HCT116 (cell line): Measurements from ENCODE around the gene HNRNPUL2. TPM values are rescaled to one million over a fixed set of nuclear protein-coding genes. Genes with fewer than 3 reads are reported as not detected.
A peak's percentile ranks its signal among the peaks of the same experiment; 100 is the strongest.

Experiments
- ATAC-seq: fragments of 200-7000 bp; cut with Tn5 transposase; 2 replicates; pipeline ENCODE4 v1.9.1; 2020; ENCODE audit warnings: mild to moderate bottlenecking, moderate library complexity
- BruUV-seq: library from RNA; stranded (reverse); fragments of 400-500 nt; replicated peaks from 2 replicates; lab custom pipeline; 2021; lab: Mats Ljungman, UMichigan
- CTCF ChIA-PET: fragments of 300-600 bp; sonication (Branson Sonifier 250); formaldehyde crosslinking; loops from one replicate; lab custom pipeline; 2021; ENCODE audit warnings: antibody characterized with exemption; lab: Charles Lee
- POLR2A ChIA-PET: fragments of 300-600, 350-600 bp; sonication (Branson Sonifier 250); formaldehyde crosslinking; loops from one replicate; lab custom pipeline; 2021; ENCODE audit warnings: antibody characterized with exemption; lab: Charles Lee
- RAD21 ChIA-PET, 2 experiments: fragments of 300-600 bp; sonication (Branson Sonifier 250); formaldehyde crosslinking; loops; one replicate each; lab custom pipeline; 2023; ENCODE audit warnings: low total read pairs in 2 of 2; ENCODE audit not compliant: uncharacterized antibody in 2 of 2, unreplicated experiment in 2 of 2, low non-redundant PET in 1 of 2; lab: Charles Lee
- DNase-seq: peaks from one replicate; pipeline ENCODE4 v3.0.0-alpha.2; 2010; ENCODE audit warnings: low read depth, low spot score
- H2AFZ ChIP-seq: fragments of 200-600 bp; shearing (Covaris generic), sonication (generic); 2 replicates; pipeline ENCODE4 v1.6.1; 2017; ENCODE audit warnings: low read depth, mixed run types, mixed read lengths, antibody characterized with exemption, low read length; ENCODE audit not compliant: poor library complexity, severe bottlenecking
- H3K27ac ChIP-seq: 2 replicates; pipeline ENCODE4 v1.5.1; 2012; ENCODE audit warnings: low read depth, low read length
- H3K27me3 ChIP-seq: fragments of 200-600 bp; sonication (generic); 2 replicates; pipeline ENCODE4 v1.6.1; 2016; ENCODE audit warnings: mixed run types, low read length, mixed read lengths; ENCODE audit not compliant: insufficient read depth
- H3K36me3 ChIP-seq, 2 experiments: fragments of 200-500 bp in 1 of 2; fragments of 200-600 bp in 1 of 2; sonication (Bioruptor generic) in 1 of 2; sonication (generic) in 1 of 2; 2 replicates each; pipeline versions ENCODE4 v1.5.1 to v1.6.1; 2014 to 2016; ENCODE audit warnings: low read length in 2 of 2, inconsistent platforms in 1 of 2, mixed read lengths in 1 of 2, mixed run types in 1 of 2; ENCODE audit not compliant: insufficient read depth in 2 of 2, control insufficient read depth in 1 of 2
- H3K4me1 ChIP-seq, 2 experiments: fragments of 200-600 bp in 1 of 2; sonication (generic) in 1 of 2; 2 replicates each; pipeline versions ENCODE4 v1.5.1 to v1.6.1; 2012 to 2017; ENCODE audit warnings: low read length in 2 of 2, inconsistent platforms in 1 of 2, mild to moderate bottlenecking in 1 of 2, mixed read lengths in 1 of 2, mixed run types in 1 of 2, moderate library complexity in 1 of 2; ENCODE audit not compliant: insufficient read depth in 2 of 2, control insufficient read depth in 1 of 2
- H3K4me2 ChIP-seq: fragments of 200-600 bp; sonication (generic); 2 replicates; pipeline ENCODE4 v1.6.1; 2017; ENCODE audit warnings: mixed run types, low read length, mixed read lengths
- H3K4me3 ChIP-seq, 2 experiments: fragments of 200-600 bp in 1 of 2; sonication (generic) in 1 of 2; replicated peaks in 1 of 2; 2 replicates each; pipeline ENCODE4 v1.5.1; 2011 to 2016; ENCODE audit warnings: low read length in 2 of 2, control low read depth in 1 of 2, low read depth in 1 of 2, mild to moderate bottlenecking in 1 of 2, mixed read lengths in 1 of 2, mixed run types in 1 of 2
- H3K79me2 ChIP-seq: fragments of 200-600 bp; sonication (generic); 2 replicates; pipeline ENCODE4 v1.6.1; 2017; ENCODE audit warnings: mild to moderate bottlenecking, mixed run types, low read length, moderate library complexity, mixed read lengths; ENCODE audit not compliant: insufficient read depth
- H3K9ac ChIP-seq: fragments of 200-600 bp; sonication (generic); 2 replicates; pipeline ENCODE4 v1.6.1; 2016; ENCODE audit warnings: low read length, mixed read lengths
- H3K9me2 ChIP-seq: fragments of 200-600 bp; sonication (generic), shearing (Covaris generic); 2 replicates; pipeline ENCODE4 v1.6.1; 2017; ENCODE audit warnings: mixed run types, mild to moderate bottlenecking, moderate library complexity; ENCODE audit not compliant: insufficient read depth
- H3K9me3 ChIP-seq, 2 experiments: fragments of 200-500 bp in 1 of 2; fragments of 200-600 bp in 1 of 2; sonication (Bioruptor generic) in 1 of 2; sonication (generic) in 1 of 2; 2 replicates each; pipeline ENCODE4 v1.6.1; 2014 to 2017; ENCODE audit warnings: low read length in 2 of 2, mixed read lengths in 2 of 2, inconsistent platforms in 1 of 2, low read depth in 1 of 2, mild to moderate bottlenecking in 1 of 2, mixed run types in 1 of 2, moderate library complexity in 1 of 2; ENCODE audit not compliant: control insufficient read depth in 1 of 2, insufficient read depth in 1 of 2
- H4K20me1 ChIP-seq: fragments of 200-600 bp; sonication (generic), shearing (Covaris generic); 2 replicates; pipeline ENCODE4 v1.6.1; 2017; ENCODE audit warnings: mixed run types, mild to moderate bottlenecking, moderate library complexity; ENCODE audit not compliant: insufficient read depth
- CTCF ChIP-seq, 3 experiments: fragments of 200-600 bp in 1 of 3; sonication (generic) in 1 of 3; IDR thresholded peaks in 2 of 3; conservative IDR thresholded peaks in 1 of 3; 2 replicates each; pipeline ENCODE4 v1.5.1; 2012 to 2017; ENCODE audit warnings: low read depth in 2 of 3, low read length in 2 of 3, antibody characterized with exemption in 1 of 3, borderline replicate concordance in 1 of 3, control low read depth in 1 of 3, mild to moderate bottlenecking in 1 of 3, mixed read lengths in 1 of 3, mixed run types in 1 of 3, moderate library complexity in 1 of 3; ENCODE audit not compliant: insufficient read depth in 1 of 3
- EGR1 ChIP-seq: IDR thresholded peaks from 2 replicates; pipeline ENCODE4 v1.6.1; 2012; ENCODE audit warnings: low read depth
- ELF1 ChIP-seq: IDR thresholded peaks from 2 replicates; pipeline ENCODE4 v1.6.1; 2012; ENCODE audit warnings: low read depth, borderline replicate concordance
- EZH2 ChIP-seq: fragments of 200-600 bp; sonication (generic); IDR thresholded peaks from 2 replicates; pipeline ENCODE4 v1.6.1; 2017; ENCODE audit warnings: antibody characterized with exemption, mixed run types
- FOSL1 ChIP-seq: IDR thresholded peaks from 2 replicates; pipeline ENCODE4 v1.6.1; 2012; ENCODE audit warnings: low read depth
- JUND ChIP-seq: IDR thresholded peaks from 2 replicates; pipeline ENCODE4 v1.6.1; 2012
- MAX ChIP-seq: IDR thresholded peaks from 2 replicates; pipeline ENCODE4 v1.6.1; 2012
- SIN3A ChIP-seq: IDR thresholded peaks from 2 replicates; pipeline ENCODE4 v1.6.1; 2012; ENCODE audit warnings: low read depth
- SP1 ChIP-seq: IDR thresholded peaks from 2 replicates; pipeline ENCODE4 v1.6.1; 2012; ENCODE audit warnings: low read depth
- SRF ChIP-seq: IDR thresholded peaks from 2 replicates; pipeline ENCODE4 v1.6.1; 2012; ENCODE audit warnings: low read depth
- TCF7L2 ChIP-seq: IDR thresholded peaks from 2 replicates; pipeline ENCODE4 v1.7.0; 2011; ENCODE audit warnings: borderline replicate concordance, inconsistent platforms; ENCODE audit not compliant: insufficient read depth, insufficient read length; ENCODE audit errors: extremely low read depth
- YY1 ChIP-seq: IDR thresholded peaks from 2 replicates; pipeline ENCODE4 v1.6.1; 2011; ENCODE audit warnings: low read length, low read depth, moderate library complexity, mild to moderate bottlenecking; ENCODE audit not compliant: insufficient replicate concordance; ENCODE audit errors: extremely low read depth
- ZBTB33 ChIP-seq: IDR thresholded peaks from 2 replicates; pipeline ENCODE4 v1.6.1; 2011; ENCODE audit warnings: mild to moderate bottlenecking, low read length, moderate library complexity; ENCODE audit not compliant: insufficient replicate concordance; ENCODE audit errors: extremely low read depth
- ZFX ChIP-seq: fragments of 450-650 bp; IDR thresholded peaks from 2 replicates; pipeline ENCODE4 v1.6.1; 2017
- ZNF274 ChIP-seq: fragments of 200-500 bp; sonication (Bioruptor generic); IDR thresholded peaks from 2 replicates; pipeline ENCODE4 v1.6.1; 2014; ENCODE audit warnings: mild to moderate bottlenecking, low read depth, low read length, inconsistent platforms
- intact Hi-C: fragments of 100-400 bp; cut with micrococcal nuclease; formaldehyde crosslinking; loops from 2 replicates; pipeline ENCODE4 v1.10.0; 2022
- total RNA-seq: library from RNA; stranded (reverse); gene quantifications from one replicate; pipeline ENCODE4 v1.2.1, GENCODE V29; 2021; ENCODE audit not compliant: unreplicated experiment

Gene HNRNPUL2
- total RNA-seq, 1 experiment from 2014 or later = 45.8 TPM

GRCh38 chr11:62725646-62726045 is 1.6 kb downstream of the HNRNPUL2 start:
- TSS peak; percentile 44 for BruUV-seq
- Histone ChIP-seq H3K9me2 (no peaks in the 10 kb centered on the region), H3K79me2 (peaks cover 86% of the 10 kb centered on the region), H4K20me1 (peaks cover 16% of the 10 kb centered on the region; the same call in 1 of the 2 replicates), H3K9me3 (no peaks in the 10 kb centered on the region), H3K4me1 (peaks cover 14 to 25% of the 10 kb centered on the region in 2 experiments), H3K36me3 (peaks cover 40 to 47% of the 10 kb centered on the region in 2 experiments)
- ATAC-seq = no peak
- CTCF ChIA-PET = no interaction called here
- no peak for DNase-seq
- intact Hi-C loops = loop anchor here (5.0 kb wide), 1 partner anchor 37 kb away; the partner anchor contains the start of gene POLR2G
- TF ChIP-seq MAX (no peak), EZH2 (no peak), SP1 (no peak), EGR1 (no peak), SIN3A (no peak), ZFX (no peak), JUND (no peak), ZNF274 (no peak), YY1 (no peak), FOSL1 (no peak), ELF1 (no peak)
- TF ChIP-seq, all 23 proteins: peak for 0
- Histone ChIP-seq H3K9ac (peak overlapping the region; percentile 93), H3K4me3 (peak overlapping the region; percentile 98 to 100), H3K27ac (peak overlapping the region; percentile 96), H2AFZ (no peak overlapping the region), H3K4me2 (peak overlapping the region; percentile 100), H3K27me3 (no peaks in the 10 kb centered on the region)
- ChIA-PET RAD21 (no interaction called here), POLR2A (no interaction called here)

GRCh38 chr11:62724171-62724570 is 3.1 kb downstream of the HNRNPUL2 start:
- H3K79me2 ChIP-seq = peaks cover 83% of the 10 kb centered on the region
- H3K36me3 ChIP-seq = peaks cover 54 to 60% of the 10 kb centered on the region in 2 experiments
- no peak for TF ChIP-seq CTCF (IDR thresholded peaks at IDR 0.05 in 2 of 3, conservative IDR thresholded peaks at IDR 0.05 in 1 of 3; ENCODE audit: borderline replicate concordance in 1 of 3, insufficient read depth in 1 of 3, low read depth in 2 of 3, low read length in 2 of 3)
- no peak for TF ChIP-seq MAX
- TF ChIP-seq ZFX = no peak
- no peak for TF ChIP-seq TCF7L2
- TF ChIP-seq ELF1 = no peak
- no peak for TF ChIP-seq SRF
- no peak for TF ChIP-seq ZNF274
- TF ChIP-seq SP1 = no peak
- TF ChIP-seq YY1 = no peak
- no peak for TF ChIP-seq ZBTB33
- TF ChIP-seq SIN3A = no peak

More at GRCh38 chr11:62724171-62724570, 3.1 kb downstream of the HNRNPUL2 start:
- RAD21 ChIA-PET = interaction anchor here in 1 of 2 experiments (0.5 kb wide), 1 partner anchor 36 kb away, joined by 4 read pairs; no protein-coding TSS in a partner anchor
- peaks cover 8 to 19% of the 10 kb centered on the region in 2 experiments for H3K4me1 ChIP-seq
- H3K27ac ChIP-seq = no peak overlapping the region; the same call in 1 of the 2 replicates
- no peak overlapping the region for H3K4me2 ChIP-seq
- H2AFZ ChIP-seq = no peak overlapping the region
- H4K20me1 ChIP-seq = peaks cover 21% of the 10 kb centered on the region; the same call in 1 of the 2 replicates
- no TSS peak for BruUV-seq
- H3K27me3 ChIP-seq = no peaks in the 10 kb centered on the region
- no peaks in the 10 kb centered on the region for H3K9me2 ChIP-seq
- no peaks in the 10 kb centered on the region for H3K9me3 ChIP-seq
- 0 out of 2 replicates have a peak overlapping the region, but pooled peaks have one; percentile 1 for H3K9ac ChIP-seq
- DNase-seq (no peak), ATAC-seq (no peak)
- POLR2A ChIA-PET = interaction anchor here (1.6 kb wide), 1 partner anchor 117 kb away, joined by 4 read pairs; no protein-coding TSS in a partner anchor
- intact Hi-C loops = no loop called here
- CTCF ChIA-PET = interaction anchor here (0.6 kb wide), 1 partner anchor 371 kb away, joined by 3 read pairs; no protein-coding TSS in a partner anchor
- no peak overlapping the region for H3K4me3 ChIP-seq
